ENCODE data around the gene STK38.

Gene STK38

GRCh38 chr6:36492621-36493020 lies 54.7 kb downstream of the STK38 start:
- ATAC-seq (ENCODE audit: low read depth) (no peak), DNase-seq (ENCODE audit: low spot score) (no peak)
- Histone ChIP-seq H3K4me1 (ENCODE audit: insufficient read depth, poor library complexity, severe bottlenecking) (no peaks in the 10 kb centered on the region), H3K27me3 (ENCODE audit: insufficient read depth, poor library complexity, severe bottlenecking) (no peaks in the 10 kb centered on the region), H3K27ac (ENCODE audit: poor library complexity, severe bottlenecking) (no peak overlapping the region), H3K4me3 (ENCODE audit: severe bottlenecking) (no peak overlapping the region), H3K36me3 (ENCODE audit: low read depth) (peaks cover 51% of the 10 kb centered on the region), H3K9me3 (ENCODE audit: severe bottlenecking) (no peaks in the 10 kb centered on the region)
- TF ChIP-seq CTCF (IDR thresholded peaks at IDR 0.05; ENCODE audit: poor library complexity, severe bottlenecking) = no peak

- Histone ChIP-seq H3K27me3 (ENCODE audit: insufficient read depth, poor library complexity, severe bottlenecking) (no peaks in the 10 kb centered on the region), H3K9me3 (ENCODE audit: severe bottlenecking) (no peaks in the 10 kb centered on the region), H3K4me1 (ENCODE audit: insufficient read depth, poor library complexity, severe bottlenecking) (no peaks in the 10 kb centered on the region), H3K4me3 (ENCODE audit: severe bottlenecking) (no peak overlapping the region), H3K36me3 (ENCODE audit: low read depth) (peaks cover 51% of the 10 kb centered on the region), H3K27ac (ENCODE audit: poor library complexity, severe bottlenecking) (no peak overlapping the region)
- DNase-seq (ENCODE audit: low spot score) (no peak), ATAC-seq (ENCODE audit: low read depth) (no peak)
- TF ChIP-seq CTCF (IDR thresholded peaks at IDR 0.05; ENCODE audit: poor library complexity, severe bottlenecking) = no peak
These were observed 55.2 kb downstream of the STK38 start for GRCh38 chr6:36492092-36492491.

DNA sequence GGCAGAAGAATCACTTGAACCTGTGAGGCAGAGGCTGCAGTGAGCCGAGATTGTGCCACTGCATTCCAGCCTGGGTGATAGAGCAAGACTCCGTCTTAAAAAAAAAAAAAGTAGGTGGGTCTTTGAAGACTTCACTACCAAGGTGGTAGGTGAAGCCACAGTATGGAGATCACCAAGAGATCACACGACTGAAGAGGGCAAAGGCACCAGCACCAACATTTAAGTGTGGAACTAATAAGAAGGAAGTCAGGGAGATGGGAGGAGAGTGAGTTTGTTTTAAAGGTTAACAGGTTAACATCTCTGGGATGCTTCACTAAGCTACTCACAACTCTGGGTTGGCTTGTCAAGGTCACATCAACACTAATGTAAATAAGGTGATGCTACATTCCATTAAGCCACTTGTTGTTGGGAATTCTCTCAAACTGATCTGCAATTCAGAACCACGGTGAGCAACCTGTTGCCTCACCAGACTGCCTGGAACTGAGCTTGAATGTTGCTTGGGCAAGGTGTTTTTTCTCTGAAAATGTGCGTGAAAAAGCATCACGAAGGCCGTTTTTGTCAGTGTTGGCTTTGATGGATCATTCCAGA lies 55.8 kb downstream of the STK38 start:
- H3K4me3 ChIP-seq (ENCODE audit: severe bottlenecking) = no peak overlapping the region
- ATAC-seq (ENCODE audit: low read depth) (no peak), DNase-seq (ENCODE audit: low spot score) (no peak)
- TF ChIP-seq CTCF (IDR thresholded peaks at IDR 0.05; ENCODE audit: poor library complexity, severe bottlenecking) = no peak
- H3K36me3 ChIP-seq (ENCODE audit: low read depth) = peaks cover 48% of the 10 kb centered on the region
- no peaks in the 10 kb centered on the region for H3K27me3 ChIP-seq (ENCODE audit: insufficient read depth, poor library complexity, severe bottlenecking)
- no peaks in the 10 kb centered on the region for H3K9me3 ChIP-seq (ENCODE audit: severe bottlenecking)
- H3K27ac ChIP-seq (ENCODE audit: poor library complexity, severe bottlenecking) = no peak overlapping the region
- H3K4me1 ChIP-seq (ENCODE audit: insufficient read depth, poor library complexity, severe bottlenecking) = no peaks in the 10 kb centered on the region

GRCh38 chr6:36489426-36489825 lies 57.9 kb downstream of the STK38 start:
- DNase-seq (ENCODE audit: low spot score) = no peak
- no peaks in the 10 kb centered on the region for H3K9me3 ChIP-seq (ENCODE audit: severe bottlenecking)
- H3K4me1 ChIP-seq (ENCODE audit: insufficient read depth, poor library complexity, severe bottlenecking) = no peaks in the 10 kb centered on the region
- H3K27ac ChIP-seq (ENCODE audit: poor library complexity, severe bottlenecking) = no peak overlapping the region
- no peak overlapping the region for H3K4me3 ChIP-seq (ENCODE audit: severe bottlenecking)
- peaks cover 38% of the 10 kb centered on the region for H3K36me3 ChIP-seq (ENCODE audit: low read depth)
- H3K27me3 ChIP-seq (ENCODE audit: insufficient read depth, poor library complexity, severe bottlenecking) = no peaks in the 10 kb centered on the region
- ATAC-seq (ENCODE audit: low read depth) = no peak
- TF ChIP-seq CTCF (IDR thresholded peaks at IDR 0.05; ENCODE audit: poor library complexity, severe bottlenecking) = no peak

GRCh38 chr6:36488221-36488620 lies 59.1 kb downstream of the STK38 start:
- Histone ChIP-seq H3K27ac (ENCODE audit: poor library complexity, severe bottlenecking) (no peak overlapping the region), H3K36me3 (ENCODE audit: low read depth) (peaks cover 35% of the 10 kb centered on the region)

More at GRCh38 chr6:36488221-36488620, 59.1 kb downstream of the STK38 start:
- TF ChIP-seq CTCF (IDR thresholded peaks at IDR 0.05; ENCODE audit: poor library complexity, severe bottlenecking) = no peak
- H3K27me3 ChIP-seq (ENCODE audit: insufficient read depth, poor library complexity, severe bottlenecking) = no peaks in the 10 kb centered on the region
- ATAC-seq (ENCODE audit: low read depth) (no peak), DNase-seq (ENCODE audit: low spot score) (no peak)
- H3K9me3 ChIP-seq (ENCODE audit: severe bottlenecking) = no peaks in the 10 kb centered on the region
- no peaks in the 10 kb centered on the region for H3K4me1 ChIP-seq (ENCODE audit: insufficient read depth, poor library complexity, severe bottlenecking)
- no peak overlapping the region for H3K4me3 ChIP-seq (ENCODE audit: severe bottlenecking)

Measured in RWPE2 (cell line).